GM19397 (cell line): ENCODE results near the gene LRRC1.

Experiments
- ATAC-seq: cut with Tn5 transposase; IDR thresholded peaks from one replicate; pipeline ENCODE4 v1.9.1; 2021; ENCODE audit warnings: mild to moderate bottlenecking, moderate library complexity; ENCODE audit not compliant: unreplicated experiment

The LRRC1 gene

GRCh38 chr6:53877151-53877550 lies 82.3 kb downstream of the LRRC1 start:
- no peak for ATAC-seq

DNA sequence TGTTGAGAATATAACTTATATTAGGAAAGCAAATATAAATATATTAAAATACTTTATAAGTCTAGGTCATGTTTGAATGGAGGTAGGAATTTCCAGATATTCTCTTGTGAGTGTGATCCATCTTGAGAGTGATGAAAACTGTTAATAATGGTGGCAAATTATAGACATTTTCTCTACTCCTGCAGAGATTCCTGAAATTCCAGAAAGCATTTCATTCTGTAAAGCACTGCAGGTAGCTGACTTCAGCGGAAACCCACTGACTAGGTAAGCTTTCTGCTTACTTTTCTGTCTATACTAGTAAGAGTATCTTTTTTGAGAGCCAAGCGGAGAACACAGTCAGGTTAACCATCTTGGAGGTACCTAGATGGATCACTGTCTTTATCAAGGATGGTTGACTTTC lies 84.0 kb downstream of the LRRC1 start:
- no peak for ATAC-seq

GRCh38 chr6:53879608-53880007 lies 84.8 kb downstream of the LRRC1 start:
- no peak for ATAC-seq

GRCh38 chr6:53887316-53887715 lies 92.5 kb downstream of the LRRC1 start:
- no peak for ATAC-seq

- no peak for ATAC-seq
These were observed 94.1 kb downstream of the LRRC1 start for GRCh38 chr6:53888931-53889330.

DNA sequence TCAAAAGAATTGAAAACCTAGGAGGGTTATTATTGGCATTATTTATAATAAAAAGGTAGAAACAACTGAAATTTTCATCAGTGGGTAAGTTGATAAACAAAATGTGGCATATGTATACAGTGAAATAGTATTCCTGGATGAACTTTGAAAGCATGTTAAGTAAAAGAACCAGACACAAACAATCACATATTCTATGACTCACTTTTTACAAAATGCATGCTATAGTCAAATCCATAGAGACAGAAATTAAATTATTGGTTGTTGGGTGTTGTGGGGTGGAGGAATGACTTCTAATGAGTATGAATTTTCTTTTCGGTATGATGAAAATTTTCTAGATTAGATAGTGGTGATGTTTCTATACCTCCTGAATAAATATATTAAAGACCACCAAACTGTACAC lies 94.6 kb downstream of the LRRC1 start:
- ATAC-seq = no peak

GRCh38 chr6:53892707-53893106 lies 97.9 kb downstream of the LRRC1 start:
- no peak for ATAC-seq

DNA sequence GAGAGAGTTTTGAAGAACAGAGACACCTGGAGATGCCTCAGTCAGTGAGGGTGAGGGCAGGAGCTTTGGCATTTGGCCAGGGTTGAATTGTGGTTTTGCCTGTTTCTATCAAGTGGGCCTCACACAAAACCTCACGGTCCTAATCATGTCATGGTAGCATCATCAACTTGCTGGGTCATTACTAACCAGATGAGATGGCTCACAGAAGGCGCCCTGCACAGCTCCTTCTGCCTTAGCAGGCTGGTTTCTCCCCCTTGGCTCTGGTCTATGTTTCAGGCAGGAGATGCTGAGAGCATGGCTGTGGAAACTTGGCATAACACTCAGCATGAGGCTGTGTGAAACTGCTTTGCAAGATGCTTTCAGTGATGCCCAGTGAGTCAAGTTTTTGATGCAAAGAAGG lies 99.3 kb downstream of the LRRC1 start:
- ATAC-seq = peak; percentile 86

DNA sequence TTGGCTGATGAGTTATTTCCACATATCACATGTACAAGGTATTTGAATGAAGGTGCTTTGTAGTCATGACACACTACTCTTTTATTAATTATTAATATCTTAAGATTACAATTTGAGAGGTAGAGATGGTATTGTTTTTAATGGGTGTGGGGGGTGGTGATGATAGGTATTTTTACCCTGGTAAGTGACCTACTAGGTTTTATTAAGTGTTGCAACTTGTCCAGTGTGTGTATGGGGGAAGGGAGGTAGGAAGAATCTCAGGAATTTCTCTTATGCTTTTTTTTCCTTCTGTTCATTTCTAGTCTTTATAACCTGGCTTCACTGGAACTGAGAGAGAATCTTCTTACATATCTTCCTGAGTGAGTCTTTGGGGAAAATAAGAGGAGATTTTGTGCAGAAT lies 101.4 kb downstream of the LRRC1 start:
- ATAC-seq = no peak

GRCh38 chr6:53898026-53898795 lies 103.4 kb downstream of the LRRC1 start:
- no peak for ATAC-seq

DNA sequence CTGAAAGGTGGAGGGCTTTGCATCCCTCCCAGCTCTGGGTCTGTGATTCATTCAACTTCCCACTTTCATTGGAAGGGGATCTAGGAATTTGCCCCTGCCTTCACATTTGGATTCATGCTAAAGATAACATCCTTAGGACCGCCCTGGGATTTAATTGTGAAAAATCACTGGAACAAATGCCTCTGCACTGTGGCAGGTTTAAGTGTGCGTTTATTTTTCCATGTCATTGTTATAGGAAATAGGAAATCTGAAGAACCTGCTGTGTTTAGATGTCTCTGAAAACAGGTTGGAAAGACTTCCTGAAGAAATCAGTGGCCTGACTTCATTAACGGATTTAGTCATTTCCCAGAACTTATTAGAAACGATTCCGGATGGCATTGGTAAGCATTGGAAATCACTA lies 104.7 kb downstream of the LRRC1 start:
- no peak for ATAC-seq

DNA sequence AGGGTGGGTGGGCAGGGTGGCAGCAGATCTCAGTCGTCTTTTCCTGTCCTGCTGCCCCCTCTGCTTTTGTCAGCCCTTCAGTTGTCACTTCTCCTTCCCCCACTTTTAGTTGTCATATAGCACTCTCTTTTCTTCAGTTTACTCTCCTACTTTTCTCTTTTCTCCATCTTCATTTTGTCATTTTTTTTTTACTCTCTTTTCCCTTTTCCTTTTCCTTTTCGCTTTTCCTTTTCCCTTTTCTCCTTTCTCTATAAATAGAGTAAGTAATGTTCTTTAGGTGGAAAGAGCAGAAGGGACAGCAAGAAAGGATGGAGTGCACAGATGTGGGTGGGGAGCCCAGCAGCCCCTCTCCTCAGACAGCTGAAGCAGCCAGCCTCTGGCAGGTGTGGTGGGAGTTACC lies 108.6 kb downstream of the LRRC1 start:
- ATAC-seq = no peak

GRCh38 chr6:53906103-53906502 lies 111.3 kb downstream of the LRRC1 start:
- no peak for ATAC-seq

- no peak for ATAC-seq
These were observed 112.0 kb downstream of the LRRC1 start for GRCh38 chr6:53906842-53907241.

- ATAC-seq = no peak
These were observed 116.0 kb downstream of the LRRC1 start for GRCh38 chr6:53910834-53911233.

DNA sequence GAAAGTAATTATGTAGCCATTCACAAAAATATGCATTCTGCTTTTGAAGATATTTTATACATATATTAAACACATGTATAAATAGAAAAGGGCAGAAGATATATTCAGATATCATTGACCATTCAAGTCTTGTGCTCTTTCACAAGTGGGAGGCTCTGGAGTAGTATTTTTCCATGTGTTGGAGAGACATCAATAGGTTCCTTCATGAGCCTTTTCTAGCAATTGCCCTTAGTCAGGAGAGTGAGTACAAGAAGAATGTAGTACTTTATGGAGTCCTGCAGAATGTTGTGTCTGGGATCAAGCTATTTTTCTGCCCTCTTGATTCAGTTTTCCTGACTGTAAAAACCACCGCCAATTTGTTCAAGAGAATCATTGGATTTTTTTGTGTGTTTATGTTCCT lies 117.9 kb downstream of the LRRC1 start:
- ATAC-seq = no peak

GRCh38 chr6:53913286-53913685 lies 118.5 kb downstream of the LRRC1 start:
- no peak for ATAC-seq

DNA sequence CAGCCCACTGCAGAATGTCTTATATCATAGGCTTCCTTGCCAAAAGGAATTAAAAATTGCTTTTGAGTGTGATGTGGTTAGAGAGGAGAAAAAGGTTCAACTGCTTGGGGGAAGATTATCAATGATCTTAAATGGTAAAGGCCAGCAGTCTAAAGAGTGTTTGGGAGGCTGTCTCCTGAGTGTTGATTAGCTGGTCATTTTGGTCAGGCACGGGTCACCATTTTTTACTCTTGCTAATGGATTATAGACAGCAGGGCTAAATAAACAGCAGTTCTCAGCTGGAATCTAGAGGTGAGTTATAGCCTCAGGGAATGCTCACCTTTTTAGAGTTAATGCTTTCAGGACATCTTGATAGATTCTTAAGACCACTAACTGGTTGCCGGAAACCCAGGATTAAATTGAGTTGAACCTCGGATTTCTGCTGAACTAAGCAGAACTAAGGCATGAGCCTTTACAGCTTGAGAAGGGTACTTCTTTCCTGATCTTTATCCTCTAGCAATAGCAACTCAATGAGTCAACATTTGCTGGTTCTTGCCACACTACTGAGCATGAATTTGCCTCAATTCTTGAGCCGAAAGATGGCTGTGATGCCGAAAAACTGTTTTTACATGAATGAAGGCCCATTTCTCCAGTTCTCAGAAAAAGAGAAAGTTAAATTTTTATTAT lies 120.4 kb downstream of the LRRC1 start:
- no peak for ATAC-seq

GRCh38 chr6:53916804-53917463 lies 122.1 kb downstream of the LRRC1 start:
- ATAC-seq = peak; percentile 53

DNA sequence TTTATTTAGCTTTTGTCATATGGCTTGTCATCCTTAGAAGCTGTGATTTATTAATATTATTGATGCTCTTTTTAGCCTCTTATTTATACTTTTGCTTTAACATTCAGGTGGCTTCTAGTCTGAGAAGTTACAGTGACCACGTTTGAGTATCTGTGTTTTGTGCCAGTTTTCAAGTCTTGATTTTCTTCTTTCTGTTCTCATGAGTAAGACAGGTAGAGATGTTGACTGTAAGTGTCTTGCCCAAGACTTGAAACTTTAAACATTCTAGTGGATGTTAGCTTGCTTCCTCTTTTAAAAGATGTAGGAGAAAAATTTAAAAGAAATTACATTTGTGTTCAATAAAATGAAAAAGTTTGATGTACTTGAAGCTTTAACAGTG lies 122.6 kb downstream of the LRRC1 start:
- peak; percentile 43 for ATAC-seq

DNA sequence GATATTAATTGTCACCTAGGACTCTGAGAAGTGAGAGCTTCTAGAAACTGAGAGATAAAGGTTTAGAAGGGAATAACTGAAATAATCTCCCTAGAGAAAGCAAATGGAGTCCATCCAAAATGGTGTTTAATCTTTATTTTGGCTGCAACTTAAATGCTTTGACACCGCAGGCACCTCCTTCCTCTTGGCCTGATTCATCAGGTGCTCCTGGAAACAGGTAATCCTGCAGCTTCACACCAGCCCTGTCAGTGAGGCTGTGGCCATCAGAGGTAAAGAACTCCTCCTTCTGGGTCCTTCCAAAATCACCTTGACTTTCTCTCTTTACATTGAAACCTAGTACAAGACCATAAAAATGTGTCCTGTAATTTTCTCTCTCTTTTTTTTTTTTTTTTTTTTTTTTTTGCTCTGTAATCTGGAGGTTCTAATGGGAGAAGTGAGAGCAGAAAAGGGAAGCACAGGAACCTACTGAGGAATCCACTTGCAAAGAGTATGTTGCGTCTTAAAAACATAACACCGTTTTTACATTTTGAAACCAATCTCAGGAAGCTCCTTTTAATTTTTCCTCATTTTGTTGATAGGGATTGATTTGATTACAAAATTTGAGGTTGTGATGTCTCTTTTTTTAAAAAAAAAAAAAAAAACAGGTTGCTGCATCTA lies 124.2 kb downstream of the LRRC1 start:
- no peak for ATAC-seq
